H1 (cell line): ENCODE results near the gene CXCL17. TPM values are rescaled to one million over a fixed set of nuclear protein-coding genes. Genes with fewer than 3 reads are reported as not detected.

Experiments used
- ATF2 ChIP-seq: IDR thresholded peaks from 2 replicates; pipeline ENCODE4 v1.6.1; 2012; ENCODE audit warnings: low read length, inconsistent platforms
- TAF1 ChIP-seq: IDR thresholded peaks from 2 replicates; pipeline ENCODE4 v1.6.1; 2011; ENCODE audit warnings: mild to moderate bottlenecking, low read depth, low read length
- polyA plus RNA-seq, 7 experiments: library from polyadenylated mRNA; depleted of rRNA in 3 of 7; stranded (reverse) in 5 of 7; unstranded in 2 of 7; fragments of >200 nt in 5 of 7; fragments of 200-250 nt in 2 of 7; gene quantifications; 1 replicate in 5 of 7; 2 replicates in 1 of 7; 4 replicates in 1 of 7; pipeline versions ENCODE4 v1.2.1 to v1.2.3, GENCODE V29; 2011 to 2013; ENCODE audit warnings: missing spikeins in 2 of 7, mixed read lengths in 2 of 7
- total RNA-seq: library from RNA; stranded (reverse); fragmentation: NEBNext Ultra II Directional; extraction: Animal tissue kit (Norgen Biotek cat#: 25700); gene quantifications from 2 replicates; pipeline ENCODE4 v1.2.1, GENCODE V29; 2021

The CXCL17 gene
- total and polyA plus RNA-seq, 2 of the 8 experiments (the other 6 are each of a cell fraction or from before 2014, with no cell fraction given), result not detected

- no peak for TF ChIP-seq ATF2
- no peak for TF ChIP-seq TAF1
Observed at GRCh38 chr19:42407816-42408175, 35.0 kb downstream of the CXCL17 start (continued).
